Pancreas (tissue), 10 donors: Measurements from ENCODE around the gene CFAP46. TPM values are rescaled to one million over a fixed set of nuclear protein-coding genes. Genes with fewer than 3 reads are reported as not detected.

Source experiments
- ATAC-seq, 4 donors: fragments of 200-7000 bp; cut with Tn5 transposase; one replicate each; pipeline versions ENCODE4 v1.8.0 to v1.9.1; 2020; ENCODE audit warnings: mild to moderate bottlenecking in 4 of 4, moderate library complexity in 4 of 4
- DNase-seq, 6 donors: peaks; one replicate each; pipeline ENCODE4 v3.0.0-alpha.2; 2020
- FAIRE-seq: peaks from 2 replicates; lab custom pipeline; 2012; peaks lifted over from hg19 to GRCh38; lab: Jason Lieb, UNC
- H3K27ac ChIP-seq, 4 donors: fragments of 200-600 bp; sonication (generic); 1 replicate in 3 of 4; 2 replicates in 1 of 4; pipeline versions ENCODE4 v1.5.0 to v1.8.0; 2020
- H3K27me3 ChIP-seq, 4 donors: fragments of 200-600 bp; one replicate each; pipeline ENCODE4 v1.8.0; 2021
- H3K36me3 ChIP-seq, 3 donors: fragments of 200-600 bp; sonication (generic) in 1 of 3; one replicate each; pipeline versions ENCODE4 v1.5.0 to v1.8.0; 2020 to 2021
- H3K4me1 ChIP-seq, 3 donors: fragments of 200-600 bp; one replicate each; pipeline ENCODE4 v1.8.0; 2021
- H3K4me3 ChIP-seq, 4 donors: fragments of 200-600 bp; sonication (generic) in 2 of 4; one replicate each; pipeline versions ENCODE4 v1.5.0 to v1.8.0; 2020 to 2021
- H3K9me3 ChIP-seq, 4 donors: fragments of 200-600 bp; one replicate each; pipeline ENCODE4 v1.8.0; 2021
- CTCF ChIP-seq, 4 donors: fragments of 200-600 bp; sonication (generic) in 3 of 4; IDR thresholded peaks; one replicate each; pipeline versions ENCODE4 v1.5.0 to v1.8.0; 2021; ENCODE audit warnings: antibody characterized with exemption in 4 of 4
- WGBS, 2 donors: extraction: QIAGEN DNeasy Blood & Tissue Kit; methylation state at CpG; one replicate each; pipeline ENCODE4 v1.1.7; 2013; 5-methylcytosine and 5-hydroxymethylcytosine counted together
- intact Hi-C, 3 donors: fragments of 100-400 bp; cut with DNase I; formaldehyde crosslinking; loops; one replicate each; pipeline versions ENCODE4 v1.11.1 to v1.14.2; 2022
- polyA plus RNA-seq, 2 donors: library from polyadenylated mRNA; stranded (reverse); fragments of 200-250 nt; gene quantifications; one replicate each; pipeline ENCODE4 v1.2.3, GENCODE V29; 2013
- total RNA-seq, 6 donors: library from RNA; stranded (reverse); fragmentation: NEBNext Ultra II Directional in 4 of 6; extraction: Animal tissue kit (Norgen Biotek cat#: 25700) in 4 of 6; gene quantifications; one replicate each; pipeline versions ENCODE4 v1.2.1 to v1.2.4, GENCODE V29; 2021 to 2023
- donor health status: healthy with polysubstance abuse.
- donor health status: DM: no; HTN: no; CAD: no; lungs with moderate emphysema.
- donor health status: DM: no; HTN: no; CAD: no.
- donor health status: control.
- donor health status: control.
- donor health status: Bipolar disorder and iron deficiency.
- donor health status: DM: yes; HTN: yes; CAD: no.
- donor health status: DM: no; HTN: no; CAD: no.
- donor health status: DM: no; HTN: no; CAD: no.
- donor health status: DM: yes; HTN: yes; CAD: no.

The CFAP46 gene
- total and polyA plus RNA-seq, 8 donors: 0.39 to 1.6 (median 1.0) TPM

GRCh38 chr10:132945125-132945893 is 2.9 kb upstream of the CFAP46 start:
- no peaks in the 10 kb centered on the region for H3K9me3 ChIP-seq
- H3K36me3 ChIP-seq: no peaks in the 10 kb centered on the region
- TF ChIP-seq CTCF (IDR thresholded peaks at IDR 0.05): no peak
- no peak overlapping the region for H3K4me3 ChIP-seq
- intact Hi-C loops: loop anchor here in 1 of 3 donors (10.0 kb wide), 1 partner anchor 179 kb away; no protein-coding TSS in a partner anchor
- 61 to 67% methylated on average over 25 of the region's 25 CpGs for WGBS, 2 donors
- H3K27me3 ChIP-seq: no peaks in the 10 kb centered on the region
- DNase-seq (peak in 1 of 6 donors; percentile 47), FAIRE-seq (no peak), ATAC-seq (no peak)
- peaks cover 0 to 6% (median 0%) of the 10 kb centered on the region in 3 donors for H3K4me1 ChIP-seq
- H3K27ac ChIP-seq: no peak overlapping the region

- no peak overlapping the region for H3K27ac ChIP-seq
- TF ChIP-seq CTCF (IDR thresholded peaks at IDR 0.05): no peak
- no peak for ATAC-seq
- H3K27me3 ChIP-seq: no peaks in the 10 kb centered on the region
- no peaks in the 10 kb centered on the region for H3K36me3 ChIP-seq
- intact Hi-C loops: loop anchor here in 1 of 3 donors (10.0 kb wide), 1 partner anchor 180 kb away; no protein-coding TSS in a partner anchor
- DNase-seq: peak in 1 of 6 donors; percentile 45
- H3K4me1 ChIP-seq: peaks cover 0 to 6% (median 0%) of the 10 kb centered on the region in 3 donors
- 77 to 89% methylated on average over 18 of the region's 18 CpGs for WGBS, 2 donors
- no peak for FAIRE-seq
- H3K9me3 ChIP-seq: no peaks in the 10 kb centered on the region
- no peak overlapping the region for H3K4me3 ChIP-seq
These were observed 2.1 kb upstream of the CFAP46 start for GRCh38 chr10:132944510-132944909.

GRCh38 chr10:132943791-132944404 is 1.5 kb upstream of the CFAP46 start:
- peak in 1 of 6 donors; percentile 38 for DNase-seq
- TF ChIP-seq CTCF (IDR thresholded peaks at IDR 0.05): no peak

GRCh38 chr10:132943058-132943790 is 854 bp upstream of the CFAP46 start:
- no peaks in the 10 kb centered on the region for H3K9me3 ChIP-seq
- H3K4me1 ChIP-seq: peaks cover 0 to 6% (median 0%) of the 10 kb centered on the region in 3 donors
- DNase-seq: peak in 2 of 6 donors; percentile 57 to 63
- H3K27ac ChIP-seq: no peak overlapping the region
- 18 to 23% methylated on average over 34 to 43 of the region's 43 CpGs for WGBS, 2 donors
- H3K27me3 ChIP-seq: no peaks in the 10 kb centered on the region
- no peak for ATAC-seq
- no peaks in the 10 kb centered on the region for H3K36me3 ChIP-seq
- no peak for FAIRE-seq
- intact Hi-C loops: loop anchor here in 1 of 3 donors (10.0 kb wide), 1 partner anchor 182 kb away; no protein-coding TSS in a partner anchor
- no peak for TF ChIP-seq CTCF (IDR thresholded peaks at IDR 0.05)
- peak overlapping the region in 3 of 4 donors; percentile 43 to 71 (median 53) for H3K4me3 ChIP-seq

More at GRCh38 chr10:132943791-132944404, 1.5 kb upstream of the CFAP46 start:
- 49 to 54% methylated on average over 12 of the region's 12 CpGs for WGBS, 2 donors
- intact Hi-C loops: loop anchor here in 1 of 3 donors (10.0 kb wide), 1 partner anchor 181 kb away; no protein-coding TSS in a partner anchor
- Histone ChIP-seq H3K36me3 (no peaks in the 10 kb centered on the region), H3K27me3 (no peaks in the 10 kb centered on the region), H3K4me1 (peaks cover 0 to 6% (median 0%) of the 10 kb centered on the region in 3 donors), H3K27ac (no peak overlapping the region), H3K9me3 (no peaks in the 10 kb centered on the region), H3K4me3 (no peak overlapping the region)
- ATAC-seq (no peak), FAIRE-seq (no peak)
